Measurements from ENCODE around the gene HRK. TPM values are rescaled to one million over a fixed set of nuclear protein-coding genes. Genes with fewer than 3 reads are reported as not detected.

Gene HRK
- total RNA-seq, 1 experiment from 2014 or later: 2.6 TPM

DNA sequence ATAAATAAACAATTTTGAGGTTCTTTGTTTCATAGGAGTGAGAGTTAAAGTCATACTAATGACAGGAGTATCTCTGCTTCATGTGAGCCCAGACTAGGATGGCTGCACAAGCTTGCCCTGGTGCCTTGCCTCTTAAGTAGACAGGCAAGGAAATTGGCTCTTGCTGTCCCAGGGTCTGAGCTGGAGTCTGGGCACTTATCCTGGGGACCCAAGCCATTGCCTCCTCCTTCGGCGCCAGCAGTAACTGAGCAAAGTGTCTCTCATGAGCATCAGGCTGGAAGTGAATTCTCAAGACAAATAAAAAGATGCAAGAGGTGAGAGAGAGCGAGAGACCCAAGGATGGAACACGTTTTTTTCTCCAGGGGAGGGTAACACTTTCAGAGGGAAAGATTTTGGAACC lies 22.6 kb upstream of the HRK start:
- WGBS (ENCODE audit: extremely low coverage, insufficient read length, low lambda C conversion rate): no CpG with 5 or more reads among the region's 4 CpGs
- Histone ChIP-seq H3K79me1 (ENCODE audit: insufficient read depth, low read depth, low read length, poor library complexity, severe bottlenecking) (no peaks in the 10 kb centered on the region), H3K79me2 (ENCODE audit: insufficient read depth, low read length) (no peaks in the 10 kb centered on the region), H4K8ac (replicated peaks; ENCODE audit: insufficient read length, low read depth, low read length) (no peak overlapping the region), H4K5ac (ENCODE audit: insufficient read length, low read depth, low read length) (no peak overlapping the region), H2BK20ac (ENCODE audit: low read depth, low read length, poor library complexity, severe bottlenecking) (no peak overlapping the region), H3K56ac (ENCODE audit: insufficient read length, low read depth, low read length) (no peak overlapping the region), H3K4me2 (ENCODE audit: insufficient read depth, insufficient read length, low read length) (no peak overlapping the region), H3K18ac (ENCODE audit: insufficient read length, low read depth, low read length) (no peak overlapping the region), H3K4ac (ENCODE audit: low read depth, low read length) (no peak overlapping the region), H3K14ac (ENCODE audit: insufficient read depth, low read length) (no peak overlapping the region), H3T11ph (ENCODE audit: low read length) (no peak overlapping the region), H3K23me2 (ENCODE audit: insufficient read length, low read depth, low read length, poor library complexity, severe bottlenecking) (no peaks in the 10 kb centered on the region), H4K91ac (ENCODE audit: insufficient read length, low read depth, low read length) (no peak overlapping the region), H3K23ac (ENCODE audit: insufficient read length, low read depth, low read length) (no peak overlapping the region), H2BK120ac (ENCODE audit: low read depth, low read length, poor library complexity, severe bottlenecking) (no peak overlapping the region), H2BK12ac (ENCODE audit: insufficient read length, low read depth, low read length) (no peak overlapping the region), H2AFZ (ENCODE audit: low read length) (no peak overlapping the region), H3K27me3 (ENCODE audit: insufficient read depth, low read length) (no peaks in the 10 kb centered on the region), H3K9me3 (ENCODE audit: control insufficient read depth, low read depth, low read length) (no peaks in the 10 kb centered on the region), H3K4me1 (ENCODE audit: insufficient read depth, low read length) (no peaks in the 10 kb centered on the region), H4K20me1 (ENCODE audit: control insufficient read depth, insufficient read depth, insufficient read length) (no peaks in the 10 kb centered on the region), H2BK15ac (ENCODE audit: low read depth, low read length) (no peak overlapping the region), H2BK5ac (ENCODE audit: insufficient read length, low read length) (no peak overlapping the region), H2AK5ac (ENCODE audit: insufficient read length, low read length) (no peak overlapping the region), H3K9ac (ENCODE audit: extremely low read depth, insufficient read length, low read length) (no peak overlapping the region), H3K27ac (ENCODE audit: insufficient read length, low read depth, low read length) (no peak overlapping the region)
- TF ChIP-seq, protein P1, sequence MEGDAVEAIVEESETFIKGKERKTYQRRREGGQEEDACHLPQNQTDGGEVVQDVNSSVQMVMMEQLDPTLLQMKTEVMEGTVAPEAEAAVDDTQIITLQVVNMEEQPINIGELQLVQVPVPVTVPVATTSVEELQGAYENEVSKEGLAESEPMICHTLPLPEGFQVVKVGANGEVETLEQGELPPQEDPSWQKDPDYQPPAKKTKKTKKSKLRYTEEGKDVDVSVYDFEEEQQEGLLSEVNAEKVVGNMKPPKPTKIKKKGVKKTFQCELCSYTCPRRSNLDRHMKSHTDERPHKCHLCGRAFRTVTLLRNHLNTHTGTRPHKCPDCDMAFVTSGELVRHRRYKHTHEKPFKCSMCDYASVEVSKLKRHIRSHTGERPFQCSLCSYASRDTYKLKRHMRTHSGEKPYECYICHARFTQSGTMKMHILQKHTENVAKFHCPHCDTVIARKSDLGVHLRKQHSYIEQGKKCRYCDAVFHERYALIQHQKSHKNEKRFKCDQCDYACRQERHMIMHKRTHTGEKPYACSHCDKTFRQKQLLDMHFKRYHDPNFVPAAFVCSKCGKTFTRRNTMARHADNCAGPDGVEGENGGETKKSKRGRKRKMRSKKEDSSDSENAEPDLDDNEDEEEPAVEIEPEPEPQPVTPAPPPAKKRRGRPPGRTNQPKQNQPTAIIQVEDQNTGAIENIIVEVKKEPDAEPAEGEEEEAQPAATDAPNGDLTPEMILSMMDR (conservative IDR thresholded peaks at IDR 0.05): no peak
- H3K36me3 Mint-ChIP-seq (ENCODE audit: insufficient read depth in 1 of 3, low read depth in 3 of 3): no peaks in the 10 kb centered on the region
- H3K27me3 Mint-ChIP-seq (ENCODE audit: low read depth): peaks cover 25% of the 10 kb centered on the region
- H3K4me3 Mint-ChIP-seq: no peak overlapping the region
- no peaks in the 10 kb centered on the region for H3K9me3 Mint-ChIP-seq
- H3K4me1 Mint-ChIP-seq: peaks cover 6 to 12% of the 10 kb centered on the region in 2 experiments; a peak in 3 of 4 replicates
- no peak for DNase-seq
- H3K27ac Mint-ChIP-seq: no peak overlapping the region
